NCI-H510A treated with DMSO at 0.1 percent for 48 hours (cell line): ENCODE data around the gene ZNF385B.
"Not testable (repeated sequence)": the region's sequence is repeated elsewhere in the genome, so short reads cannot be mapped to it uniquely, and the experiment has no call there.

Experiments used
- DNase-seq: peaks from one replicate; lab custom pipeline; 2025; lab: John Stamatoyannopoulos, UW

Gene ZNF385B

GRCh38 chr2:179487010-179487731, 374.2 kb downstream of the ZNF385B start:
- DNase-seq, result peak; percentile 92

GRCh38 chr2:179483131-179483530, 378.3 kb downstream of the ZNF385B start:
- no peak for DNase-seq

GRCh38 chr2:179479947-179480346, 381.5 kb downstream of the ZNF385B start:
- no peak for DNase-seq

GRCh38 chr2:179478771-179479170, 382.6 kb downstream of the ZNF385B start:
- no peak for DNase-seq

- no peak for DNase-seq
Observed at GRCh38 chr2:179470992-179471391, 390.4 kb downstream of the ZNF385B start.

GRCh38 chr2:179470089-179470488, 391.3 kb downstream of the ZNF385B start:
- DNase-seq, result no peak

GRCh38 chr2:179467960-179468359, 393.5 kb downstream of the ZNF385B start:
- no peak for DNase-seq

GRCh38 chr2:179467111-179467510, 394.3 kb downstream of the ZNF385B start:
- DNase-seq, result no peak

GRCh38 chr2:179461420-179461819, 400.0 kb downstream of the ZNF385B start:
- no peak for DNase-seq

GRCh38 chr2:179460181-179460929, 401.1 kb downstream of the ZNF385B start:
- DNase-seq, result no peak

GRCh38 chr2:179458113-179458512, 403.3 kb downstream of the ZNF385B start:
- not testable (repeated sequence) for DNase-seq

- no peak for DNase-seq
Observed at GRCh38 chr2:179455824-179456223, 405.6 kb downstream of the ZNF385B start.

- no peak for DNase-seq
Observed at GRCh38 chr2:179455172-179455524, 406.3 kb downstream of the ZNF385B start.

- DNase-seq, result no peak
Observed at GRCh38 chr2:179454443-179455171, 406.8 kb downstream of the ZNF385B start.

GRCh38 chr2:179449010-179449409, 412.4 kb downstream of the ZNF385B start:
- DNase-seq, result no peak

- no peak for DNase-seq
Observed at GRCh38 chr2:179447839-179448447, 413.5 kb downstream of the ZNF385B start.

GRCh38 chr2:179447421-179447820, 414.0 kb downstream of the ZNF385B start:
- no peak for DNase-seq

- no peak for DNase-seq
Observed at GRCh38 chr2:179446476-179447141, 414.8 kb downstream of the ZNF385B start.

- no peak for DNase-seq
Observed at GRCh38 chr2:179444056-179444455, 417.4 kb downstream of the ZNF385B start.

GRCh38 chr2:179443180-179443579, 418.2 kb downstream of the ZNF385B start:
- DNase-seq, result no peak

- no peak for DNase-seq
Observed at GRCh38 chr2:179442206-179442605, 419.2 kb downstream of the ZNF385B start.

- no peak for DNase-seq
Observed at GRCh38 chr2:179441551-179441950, 419.9 kb downstream of the ZNF385B start.
